ENCODE results near the gene TMCC1. TPM values are rescaled to one million over a fixed set of nuclear protein-coding genes. Genes with fewer than 3 reads are reported as not detected.

Gene TMCC1
- 7.2 and 9.1 TPM in 2 replicates for polyA plus RNA-seq (2012; rRNA removed)
- polyA plus RNA-seq (2012; cell fraction: cytosol; rRNA removed): 8.9 and 9.0 TPM in 2 replicates
- 7.0 and 9.8 TPM in 2 replicates for polyA plus RNA-seq (2012; cell fraction: nucleus; rRNA removed)

DNA sequence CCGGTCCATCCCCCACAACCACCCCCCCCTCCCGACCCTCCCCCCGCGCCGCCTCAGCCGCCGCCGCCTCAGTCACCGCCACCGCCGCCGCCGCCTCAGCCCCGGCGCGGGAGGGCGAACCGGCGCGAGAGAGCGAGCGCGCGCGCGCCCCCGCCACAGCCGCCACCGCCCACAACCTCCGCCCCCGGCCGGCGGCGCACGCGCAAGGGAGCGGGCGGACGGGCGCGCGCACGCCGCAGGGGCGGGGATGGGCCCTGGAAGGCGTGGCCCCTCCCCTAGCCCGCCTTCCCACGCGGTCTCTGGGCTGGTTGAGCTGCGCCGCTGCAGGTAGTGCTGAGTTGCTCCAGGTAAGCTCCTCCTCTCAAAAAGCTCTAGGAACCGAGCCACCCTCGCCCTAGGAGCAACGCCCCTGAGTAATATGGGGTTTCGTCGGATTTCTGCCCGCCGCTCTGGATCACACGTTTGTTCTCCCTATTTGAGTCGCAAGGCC lies at the start of gene TMCC1:
Gene TMCC1 (minus strand): TSS at position 131 of the 490 bp plus-strand sequence.
- H4K20me1 ChIP-seq (ENCODE audit: insufficient read depth): peaks cover 17% of the 10 kb centered on the region
- 20% methylated on average over 1 of the region's 60 CpGs for WGBS (ENCODE audit: low lambda C conversion rate)
- H3K9me2 ChIP-seq: no peaks in the 10 kb centered on the region
- H3K27ac ChIP-seq (ENCODE audit: low read depth in 2 of 2, low read length in 1 of 2): peak within 1 kb of the TSS; percentile 85 to 96
- peaks cover 11 to 13% of the 10 kb centered on the region in 2 experiments; a peak in 3 of 4 replicates for H3K4me1 ChIP-seq (ENCODE audit: control insufficient read depth in 1 of 2, insufficient read depth in 2 of 2, low read depth in 1 of 2, low read length in 1 of 2)
- CTCF ChIA-PET: interaction anchor here (1.8 kb wide), 1 partner anchor 64 kb away, joined by 6 read pairs; no protein-coding TSS in a partner anchor
- no peaks in the 10 kb centered on the region for H3K9me3 ChIP-seq
- H3K9ac ChIP-seq: peak within 1 kb of the TSS; percentile 98
- peak within 1 kb of the TSS; percentile 91 for H3K4me2 ChIP-seq
- peaks cover 18% of the 10 kb centered on the region for H3F3A ChIP-seq (replicated peaks; ENCODE audit: insufficient read depth)
- H3K79me2 ChIP-seq (ENCODE audit: insufficient read depth): peaks cover 37% of the 10 kb centered on the region
- peaks cover 0 to 5% of the 10 kb centered on the region in 2 experiments for H3K36me3 ChIP-seq (replicated peaks in 1 of 2; ENCODE audit: control insufficient read depth in 1 of 2, insufficient read depth in 2 of 2, low read length in 1 of 2)
- peak within 1 kb of the TSS; percentile 93 for H2AFZ ChIP-seq (ENCODE audit: low read depth)
- POLR2A ChIA-PET: interaction anchor here (0.6 to 1.4 kb wide), 3 partner anchors 9 to 29 kb away, joined by 4 to 8 read pairs (median 5); no protein-coding TSS in a partner anchor
- peak within 1 kb of the TSS; percentile 93 to 94 for H3K4me3 ChIP-seq (ENCODE audit: low read depth in 2 of 2, low read length in 1 of 2)
- DNase-seq: peak; percentile 98
- no peaks in the 10 kb centered on the region for H3K27me3 ChIP-seq (ENCODE audit: insufficient read depth)
- TF ChIP-seq, protein P1, sequence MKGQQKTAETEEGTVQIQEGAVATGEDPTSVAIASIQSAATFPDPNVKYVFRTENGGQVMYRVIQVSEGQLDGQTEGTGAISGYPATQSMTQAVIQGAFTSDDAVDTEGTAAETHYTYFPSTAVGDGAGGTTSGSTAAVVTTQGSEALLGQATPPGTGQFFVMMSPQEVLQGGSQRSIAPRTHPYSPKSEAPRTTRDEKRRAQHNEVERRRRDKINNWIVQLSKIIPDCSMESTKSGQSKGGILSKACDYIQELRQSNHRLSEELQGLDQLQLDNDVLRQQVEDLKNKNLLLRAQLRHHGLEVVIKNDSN (IDR thresholded peaks at IDR 0.05; ENCODE audit: borderline replicate concordance, low read depth): no peak
- no peak for TF ChIP-seq NFIC (IDR thresholded peaks at IDR 0.05; ENCODE audit: borderline replicate concordance)
- TF ChIP-seq JUND (IDR thresholded peaks at IDR 0.05): no peak
- TF ChIP-seq NRF1 (IDR thresholded peaks at IDR 0.05; ENCODE audit: low read depth, low read length): peak; percentile 87
- no peak for TF ChIP-seq EZH2phosphoT487 (IDR thresholded peaks at IDR 0.05; ENCODE audit: borderline replicate concordance, low read depth)
- TF ChIP-seq, protein P2, sequence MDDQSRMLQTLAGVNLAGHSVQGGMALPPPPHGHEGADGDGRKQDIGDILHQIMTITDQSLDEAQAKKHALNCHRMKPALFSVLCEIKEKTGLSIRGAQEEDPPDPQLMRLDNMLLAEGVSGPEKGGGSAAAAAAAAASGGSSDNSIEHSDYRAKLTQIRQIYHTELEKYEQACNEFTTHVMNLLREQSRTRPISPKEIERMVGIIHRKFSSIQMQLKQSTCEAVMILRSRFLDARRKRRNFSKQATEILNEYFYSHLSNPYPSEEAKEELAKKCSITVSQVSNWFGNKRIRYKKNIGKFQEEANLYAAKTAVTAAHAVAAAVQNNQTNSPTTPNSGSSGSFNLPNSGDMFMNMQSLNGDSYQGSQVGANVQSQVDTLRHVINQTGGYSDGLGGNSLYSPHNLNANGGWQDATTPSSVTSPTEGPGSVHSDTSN (IDR thresholded peaks at IDR 0.05): no peak
- TF ChIP-seq GATA2 (CRISPR knock-in tag; IDR thresholded peaks at IDR 0.05): no peak
- no peak for TF ChIP-seq TCF12 (IDR thresholded peaks at IDR 0.05)
- TF ChIP-seq FOXM1 (IDR thresholded peaks at IDR 0.05; ENCODE audit: low read depth): no peak
- no peak for TF ChIP-seq SIN3A (IDR thresholded peaks at IDR 0.05; ENCODE audit: borderline replicate concordance, low read depth, low read length)
- TF ChIP-seq, protein P3, sequence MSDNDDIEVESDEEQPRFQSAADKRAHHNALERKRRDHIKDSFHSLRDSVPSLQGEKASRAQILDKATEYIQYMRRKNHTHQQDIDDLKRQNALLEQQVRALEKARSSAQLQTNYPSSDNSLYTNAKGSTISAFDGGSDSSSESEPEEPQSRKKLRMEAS (IDR thresholded peaks at IDR 0.05; ENCODE audit: low read depth): peak; percentile 82
- no peak for TF ChIP-seq YY1 (IDR thresholded peaks at IDR 0.05; ENCODE audit: low read depth)
- no peak for TF ChIP-seq ELF1 (IDR thresholded peaks at IDR 0.05)
- TF ChIP-seq MXI1 (IDR thresholded peaks at IDR 0.05; ENCODE audit: low read depth, low read length): peak; percentile 90
- TF ChIP-seq FOSL2 (IDR thresholded peaks at IDR 0.05; ENCODE audit: borderline replicate concordance, low read depth): no peak
- TF ChIP-seq RXRA (IDR thresholded peaks at IDR 0.05; ENCODE audit: borderline replicate concordance, low read depth): no peak
- TF ChIP-seq, protein P4, sequence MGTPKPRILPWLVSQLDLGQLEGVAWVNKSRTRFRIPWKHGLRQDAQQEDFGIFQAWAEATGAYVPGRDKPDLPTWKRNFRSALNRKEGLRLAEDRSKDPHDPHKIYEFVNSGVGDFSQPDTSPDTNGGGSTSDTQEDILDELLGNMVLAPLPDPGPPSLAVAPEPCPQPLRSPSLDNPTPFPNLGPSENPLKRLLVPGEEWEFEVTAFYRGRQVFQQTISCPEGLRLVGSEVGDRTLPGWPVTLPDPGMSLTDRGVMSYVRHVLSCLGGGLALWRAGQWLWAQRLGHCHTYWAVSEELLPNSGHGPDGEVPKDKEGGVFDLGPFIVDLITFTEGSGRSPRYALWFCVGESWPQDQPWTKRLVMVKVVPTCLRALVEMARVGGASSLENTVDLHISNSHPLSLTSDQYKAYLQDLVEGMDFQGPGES (IDR thresholded peaks at IDR 0.05; ENCODE audit: low read depth, low read length): no peak
- peak; percentile 41; the same call in 1 of the 2 replicates for TF ChIP-seq TAF1 (IDR thresholded peaks at IDR 0.05; ENCODE audit: borderline replicate concordance, low read depth, low read length)
- peak; percentile 20; the same call in 1 of the 2 replicates for TF ChIP-seq POLR2AphosphoS5 (IDR thresholded peaks at IDR 0.05; ENCODE audit: low read depth, low read length)
- TF ChIP-seq, protein P5, sequence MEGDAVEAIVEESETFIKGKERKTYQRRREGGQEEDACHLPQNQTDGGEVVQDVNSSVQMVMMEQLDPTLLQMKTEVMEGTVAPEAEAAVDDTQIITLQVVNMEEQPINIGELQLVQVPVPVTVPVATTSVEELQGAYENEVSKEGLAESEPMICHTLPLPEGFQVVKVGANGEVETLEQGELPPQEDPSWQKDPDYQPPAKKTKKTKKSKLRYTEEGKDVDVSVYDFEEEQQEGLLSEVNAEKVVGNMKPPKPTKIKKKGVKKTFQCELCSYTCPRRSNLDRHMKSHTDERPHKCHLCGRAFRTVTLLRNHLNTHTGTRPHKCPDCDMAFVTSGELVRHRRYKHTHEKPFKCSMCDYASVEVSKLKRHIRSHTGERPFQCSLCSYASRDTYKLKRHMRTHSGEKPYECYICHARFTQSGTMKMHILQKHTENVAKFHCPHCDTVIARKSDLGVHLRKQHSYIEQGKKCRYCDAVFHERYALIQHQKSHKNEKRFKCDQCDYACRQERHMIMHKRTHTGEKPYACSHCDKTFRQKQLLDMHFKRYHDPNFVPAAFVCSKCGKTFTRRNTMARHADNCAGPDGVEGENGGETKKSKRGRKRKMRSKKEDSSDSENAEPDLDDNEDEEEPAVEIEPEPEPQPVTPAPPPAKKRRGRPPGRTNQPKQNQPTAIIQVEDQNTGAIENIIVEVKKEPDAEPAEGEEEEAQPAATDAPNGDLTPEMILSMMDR (IDR thresholded peaks at IDR 0.05): no peak
- TF ChIP-seq, protein P6, sequence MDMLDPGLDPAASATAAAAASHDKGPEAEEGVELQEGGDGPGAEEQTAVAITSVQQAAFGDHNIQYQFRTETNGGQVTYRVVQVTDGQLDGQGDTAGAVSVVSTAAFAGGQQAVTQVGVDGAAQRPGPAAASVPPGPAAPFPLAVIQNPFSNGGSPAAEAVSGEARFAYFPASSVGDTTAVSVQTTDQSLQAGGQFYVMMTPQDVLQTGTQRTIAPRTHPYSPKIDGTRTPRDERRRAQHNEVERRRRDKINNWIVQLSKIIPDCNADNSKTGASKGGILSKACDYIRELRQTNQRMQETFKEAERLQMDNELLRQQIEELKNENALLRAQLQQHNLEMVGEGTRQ (IDR thresholded peaks at IDR 0.05; ENCODE audit: borderline replicate concordance, low read depth, low read length): no peak
- TF ChIP-seq TEAD4 (IDR thresholded peaks at IDR 0.05; ENCODE audit: borderline replicate concordance, insufficient read depth): no peak
- no peak for TF ChIP-seq FOXJ3 (CRISPR knock-in tag; IDR thresholded peaks at IDR 0.05)
- TF ChIP-seq, protein P7, sequence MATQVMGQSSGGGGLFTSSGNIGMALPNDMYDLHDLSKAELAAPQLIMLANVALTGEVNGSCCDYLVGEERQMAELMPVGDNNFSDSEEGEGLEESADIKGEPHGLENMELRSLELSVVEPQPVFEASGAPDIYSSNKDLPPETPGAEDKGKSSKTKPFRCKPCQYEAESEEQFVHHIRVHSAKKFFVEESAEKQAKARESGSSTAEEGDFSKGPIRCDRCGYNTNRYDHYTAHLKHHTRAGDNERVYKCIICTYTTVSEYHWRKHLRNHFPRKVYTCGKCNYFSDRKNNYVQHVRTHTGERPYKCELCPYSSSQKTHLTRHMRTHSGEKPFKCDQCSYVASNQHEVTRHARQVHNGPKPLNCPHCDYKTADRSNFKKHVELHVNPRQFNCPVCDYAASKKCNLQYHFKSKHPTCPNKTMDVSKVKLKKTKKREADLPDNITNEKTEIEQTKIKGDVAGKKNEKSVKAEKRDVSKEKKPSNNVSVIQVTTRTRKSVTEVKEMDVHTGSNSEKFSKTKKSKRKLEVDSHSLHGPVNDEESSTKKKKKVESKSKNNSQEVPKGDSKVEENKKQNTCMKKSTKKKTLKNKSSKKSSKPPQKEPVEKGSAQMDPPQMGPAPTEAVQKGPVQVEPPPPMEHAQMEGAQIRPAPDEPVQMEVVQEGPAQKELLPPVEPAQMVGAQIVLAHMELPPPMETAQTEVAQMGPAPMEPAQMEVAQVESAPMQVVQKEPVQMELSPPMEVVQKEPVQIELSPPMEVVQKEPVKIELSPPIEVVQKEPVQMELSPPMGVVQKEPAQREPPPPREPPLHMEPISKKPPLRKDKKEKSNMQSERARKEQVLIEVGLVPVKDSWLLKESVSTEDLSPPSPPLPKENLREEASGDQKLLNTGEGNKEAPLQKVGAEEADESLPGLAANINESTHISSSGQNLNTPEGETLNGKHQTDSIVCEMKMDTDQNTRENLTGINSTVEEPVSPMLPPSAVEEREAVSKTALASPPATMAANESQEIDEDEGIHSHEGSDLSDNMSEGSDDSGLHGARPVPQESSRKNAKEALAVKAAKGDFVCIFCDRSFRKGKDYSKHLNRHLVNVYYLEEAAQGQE (IDR thresholded peaks at IDR 0.05; ENCODE audit: low read depth, low read length): no peak
